OCI-LY7 (cell line): ENCODE measurements around the gene PLA2G4D.

Experiments used
- CTCF ChIP-seq: fragments of 200-600 bp; sonication (generic); conservative IDR thresholded peaks from 2 replicates; pipeline ENCODE4 v1.5.1; 2014; ENCODE audit warnings: mild to moderate bottlenecking, antibody characterized with exemption, low read length, moderate library complexity, mixed read lengths
- EZH2phosphoT487 ChIP-seq: fragments of 200-600 bp; sonication (generic); IDR thresholded peaks from 2 replicates; pipeline ENCODE4 v1.6.1; 2018; ENCODE audit warnings: low read depth, borderline replicate concordance, mild to moderate bottlenecking, mixed run types, antibody characterized with exemption, low read length, moderate library complexity, mixed read lengths

GRCh38 chr15:42080186-42080918, 14.0 kb downstream of the PLA2G4D start:
- TF ChIP-seq EZH2phosphoT487 = no peak
- no peak for TF ChIP-seq CTCF
